GM23248 (cell line): ENCODE measurements around the gene PLCH2.

Source experiments
- EZH2 ChIP-seq: fragments of 200-600 bp; sonication (generic); IDR thresholded peaks from 2 replicates; pipeline ENCODE4 v1.6.1; 2018; ENCODE audit warnings: antibody characterized with exemption, mild to moderate bottlenecking; ENCODE audit not compliant: insufficient read depth, poor library complexity, severe bottlenecking
- EZH2phosphoT487 ChIP-seq: fragments of 200-600 bp; sonication (generic); IDR thresholded peaks from 2 replicates; pipeline ENCODE4 v1.6.1; 2018; ENCODE audit warnings: antibody characterized with exemption, moderate library complexity, mild to moderate bottlenecking, low read depth; ENCODE audit not compliant: insufficient read depth

DNA sequence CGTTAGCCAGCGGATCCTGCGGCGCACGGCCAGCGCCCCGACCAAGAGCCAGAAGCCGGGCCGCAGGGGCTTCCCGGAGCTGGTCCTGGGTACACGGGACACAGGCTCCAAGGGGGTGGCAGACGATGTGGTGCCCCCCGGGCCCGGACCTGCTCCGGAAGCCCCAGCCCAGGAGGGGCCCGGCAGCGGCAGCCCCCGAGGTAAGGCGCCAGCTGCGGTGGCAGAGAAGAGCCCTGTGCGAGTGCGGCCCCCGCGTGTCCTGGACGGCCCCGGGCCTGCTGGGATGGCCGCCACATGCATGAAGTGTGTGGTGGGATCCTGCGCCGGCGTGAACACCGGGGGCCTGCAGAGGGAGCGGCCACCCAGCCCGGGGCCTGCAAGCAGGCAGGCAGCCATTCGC is 26.1 kb downstream of the PLCH2 start:
- TF ChIP-seq EZH2phosphoT487 (no peak), EZH2 (no peak)
